ENCODE data around the gene SERINC2.
"Not testable (repeated sequence)": the region's sequence is repeated elsewhere in the genome, so short reads cannot be mapped to it uniquely, and the experiment has no call there.

SERINC2 gene

DNA sequence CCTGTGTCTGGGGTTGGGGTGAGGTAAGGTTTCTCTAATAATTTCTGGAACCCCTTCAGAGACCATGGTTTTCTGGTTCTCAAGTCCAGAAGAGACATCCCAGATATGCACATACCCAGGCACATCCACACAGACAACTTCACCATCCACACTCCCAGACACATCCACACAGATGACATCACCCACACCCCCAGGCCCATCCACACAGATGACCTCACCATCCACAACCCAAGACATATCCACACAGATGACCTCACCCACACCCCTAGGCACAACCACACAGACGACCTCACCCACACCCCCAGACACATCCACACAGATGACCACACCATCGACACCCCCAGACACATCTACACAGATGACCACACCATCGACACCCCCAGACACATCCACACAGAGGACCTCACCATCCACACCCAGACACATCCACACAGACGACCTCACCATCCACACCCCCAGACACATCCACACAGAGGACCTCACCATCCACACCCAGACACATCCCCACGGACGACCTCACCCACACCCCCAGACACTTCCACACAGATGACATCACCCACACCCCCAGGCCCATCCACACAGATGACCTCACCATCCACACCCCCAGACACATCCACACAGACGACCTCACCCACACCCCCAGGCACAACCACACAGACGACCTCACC, 26.3 kb upstream of the SERINC2 start:
- not testable (repeated sequence) for DNase-seq

DNA sequence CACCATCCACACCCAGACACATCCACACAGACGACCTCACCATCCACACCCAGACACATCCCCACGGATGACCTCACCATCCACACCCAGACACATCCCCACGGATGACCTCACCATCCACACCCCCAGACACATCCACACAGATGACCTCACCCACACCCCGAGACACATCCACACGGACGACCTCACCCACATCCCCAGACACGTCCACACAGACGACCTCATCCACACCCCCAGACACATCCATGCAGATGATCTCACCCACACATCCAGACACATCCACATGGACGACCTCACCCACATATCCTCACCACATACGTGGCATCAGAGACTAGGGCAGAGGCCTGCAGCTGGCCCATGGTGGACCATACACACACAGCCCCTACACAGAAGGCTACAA, 25.4 kb upstream of the SERINC2 start:
- no peak for DNase-seq

DNA sequence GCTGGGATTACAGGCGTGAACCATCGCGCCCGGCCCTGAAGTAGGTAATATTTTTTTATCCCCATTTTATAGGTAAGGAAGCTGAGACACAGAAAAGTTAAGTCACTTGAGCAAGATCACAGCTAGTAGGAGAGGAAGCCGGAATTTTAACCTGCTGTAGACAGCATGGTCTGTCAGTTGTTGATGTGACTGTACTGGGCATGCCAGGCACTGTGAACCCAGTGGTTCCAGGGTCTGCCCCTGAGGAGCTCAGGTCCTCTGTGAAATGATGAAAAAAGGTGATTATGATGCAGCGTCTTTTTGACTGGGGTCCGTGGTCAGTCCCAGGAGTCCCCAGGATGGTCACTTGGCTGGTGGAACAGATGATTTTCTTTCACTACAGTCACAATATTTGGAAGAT, 23.4 kb upstream of the SERINC2 start:
- DNase-seq, result no peak

DNA sequence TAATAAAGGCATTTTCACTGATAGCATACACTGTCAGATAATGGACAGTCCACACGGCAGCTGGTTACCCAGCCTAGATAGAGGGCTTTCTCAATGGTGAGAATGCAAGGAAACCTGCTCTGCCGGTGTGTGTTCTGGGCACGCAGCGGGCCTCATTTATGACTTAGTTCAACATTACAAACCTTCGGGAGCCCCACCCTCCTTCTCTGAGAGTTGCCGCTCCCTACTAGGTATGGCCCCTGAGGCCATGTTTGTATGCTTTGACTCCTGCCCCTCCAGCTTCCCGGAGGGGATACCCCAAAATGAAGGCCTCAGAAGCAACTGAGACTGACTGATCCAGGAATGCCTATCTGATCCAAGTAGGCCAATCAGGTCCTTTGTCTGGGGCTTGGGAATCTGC, 22.9 kb upstream of the SERINC2 start:
- DNase-seq, result no peak

- no peak for DNase-seq
These were observed 19.6 kb upstream of the SERINC2 start for GRCh38 chr1:31393463-31393862.

DNA sequence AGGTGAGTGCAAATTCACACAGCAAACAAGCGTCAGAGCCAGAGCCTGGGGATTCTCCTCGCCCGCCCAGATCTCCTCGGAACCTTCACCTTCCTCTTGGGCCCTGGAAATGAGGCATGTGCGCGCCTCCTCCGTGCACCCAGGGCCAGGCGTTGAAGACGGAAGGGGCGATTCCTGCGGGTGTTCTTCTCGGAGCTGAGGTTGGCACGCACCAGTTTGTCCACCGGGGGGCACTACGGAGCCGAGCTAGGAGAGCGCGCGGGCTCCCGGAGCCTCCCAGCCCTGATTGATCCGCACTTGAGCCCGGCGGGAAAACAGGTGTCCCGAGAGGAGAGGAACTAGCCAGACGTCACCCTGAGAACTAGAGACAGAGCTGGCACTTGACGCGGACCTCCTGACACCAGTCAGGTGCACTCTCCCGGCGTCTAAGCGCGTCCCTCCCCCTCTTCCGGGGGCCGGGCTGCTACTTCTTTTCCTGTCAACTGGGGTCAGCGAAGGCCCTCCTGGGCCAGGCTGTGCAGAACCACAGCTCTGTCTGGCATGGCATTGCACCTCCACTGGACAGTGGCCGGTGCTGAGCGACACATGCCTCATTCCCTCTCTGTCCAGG, 18.3 kb upstream of the SERINC2 start:
- peak; percentile 92 for DNase-seq

DNA sequence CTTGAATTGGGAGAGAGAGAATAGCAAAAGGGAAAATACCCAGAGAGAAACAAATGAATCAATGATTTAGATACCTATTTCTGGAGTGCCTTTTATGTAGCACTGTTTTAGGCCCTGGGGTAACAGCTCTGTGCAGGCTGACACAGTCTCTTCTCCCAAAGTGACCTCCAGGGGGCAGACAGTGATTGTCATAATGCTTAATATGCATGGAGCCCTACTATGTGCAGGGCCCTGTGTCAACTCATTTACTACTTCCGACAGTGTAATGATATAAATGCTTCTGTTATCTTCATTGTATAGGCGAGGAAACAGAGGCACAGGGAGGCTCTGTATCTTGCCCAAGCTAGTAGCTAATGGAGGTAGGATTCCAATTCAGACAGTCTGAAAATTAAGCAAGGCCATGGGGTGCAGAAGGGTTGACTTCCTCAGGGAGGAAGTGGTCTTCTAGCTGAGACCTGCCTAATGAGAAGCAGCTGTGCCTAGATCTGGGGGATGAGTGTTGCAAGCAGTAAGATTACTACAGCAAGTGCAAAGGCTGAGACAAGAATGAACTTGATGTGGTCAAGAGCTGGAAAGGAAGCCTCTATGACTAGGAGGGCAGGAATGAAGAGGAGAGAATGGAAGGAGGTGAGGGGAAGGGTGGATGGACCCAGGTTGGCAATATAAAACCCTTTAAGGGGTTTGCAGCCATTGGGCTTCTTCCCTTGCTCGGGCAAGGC, 16.2 kb upstream of the SERINC2 start:
- DNase-seq, result no peak

DNA sequence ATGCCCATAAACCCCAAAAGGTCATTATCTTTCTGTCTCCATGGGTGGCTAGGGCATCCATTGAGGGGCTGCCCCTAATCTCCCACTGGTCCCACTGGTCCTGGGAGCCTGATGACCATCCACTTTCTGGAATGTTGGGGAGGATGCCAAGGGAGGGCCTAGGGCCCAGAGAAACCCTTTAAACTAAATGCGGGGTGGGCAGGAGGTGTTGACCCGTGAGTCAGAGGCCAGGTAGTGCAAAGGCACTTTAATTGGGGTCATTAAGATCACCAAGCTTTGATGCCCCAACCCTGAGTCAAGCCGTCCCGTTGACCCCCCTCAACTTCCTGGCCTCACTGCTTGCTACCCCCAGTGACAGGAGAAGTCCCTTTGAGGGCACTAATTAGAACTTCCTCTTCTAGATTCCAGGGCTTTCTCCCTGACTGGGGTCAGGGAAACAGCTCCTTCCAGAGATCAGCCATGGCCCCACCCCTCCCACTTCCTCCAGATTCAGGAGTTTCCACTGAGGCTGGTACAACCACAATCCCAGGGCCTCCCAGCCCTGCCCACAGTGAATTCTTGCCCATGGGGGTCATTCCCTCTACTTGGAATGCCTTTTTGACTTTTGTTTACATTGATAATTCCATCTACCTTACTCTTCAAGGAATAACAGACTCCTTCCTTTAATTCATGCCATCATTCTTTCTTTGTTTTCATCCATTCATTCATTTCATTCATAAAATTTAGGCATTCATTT, 15.5 kb upstream of the SERINC2 start:
- no peak for DNase-seq

- no peak for DNase-seq
These were observed 14.8 kb upstream of the SERINC2 start for GRCh38 chr1:31398246-31398645.

DNA sequence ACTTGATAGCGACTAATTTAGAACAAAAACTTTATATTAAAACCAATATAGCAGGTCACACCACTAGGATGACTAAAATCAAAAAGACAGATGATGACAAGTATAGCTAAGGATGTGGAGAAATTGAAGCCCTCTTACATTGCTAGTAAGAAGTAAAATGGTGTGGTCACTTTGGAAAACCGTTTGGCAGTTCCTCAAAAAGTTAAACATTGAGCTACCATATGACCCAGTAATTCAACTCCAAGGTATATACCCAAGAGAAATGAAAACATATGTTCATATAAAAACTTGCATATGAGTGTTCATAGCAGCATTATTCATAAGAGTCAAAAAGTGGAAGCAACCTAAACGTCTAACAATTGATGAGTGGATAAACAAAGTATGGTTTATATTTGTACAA, 13.0 kb upstream of the SERINC2 start:
- DNase-seq, result no peak

- DNase-seq, result no peak
These were observed 12.6 kb upstream of the SERINC2 start for GRCh38 chr1:31400393-31400792.

GRCh38 chr1:31401241-31401640, 11.8 kb upstream of the SERINC2 start:
- no peak for DNase-seq

DNA sequence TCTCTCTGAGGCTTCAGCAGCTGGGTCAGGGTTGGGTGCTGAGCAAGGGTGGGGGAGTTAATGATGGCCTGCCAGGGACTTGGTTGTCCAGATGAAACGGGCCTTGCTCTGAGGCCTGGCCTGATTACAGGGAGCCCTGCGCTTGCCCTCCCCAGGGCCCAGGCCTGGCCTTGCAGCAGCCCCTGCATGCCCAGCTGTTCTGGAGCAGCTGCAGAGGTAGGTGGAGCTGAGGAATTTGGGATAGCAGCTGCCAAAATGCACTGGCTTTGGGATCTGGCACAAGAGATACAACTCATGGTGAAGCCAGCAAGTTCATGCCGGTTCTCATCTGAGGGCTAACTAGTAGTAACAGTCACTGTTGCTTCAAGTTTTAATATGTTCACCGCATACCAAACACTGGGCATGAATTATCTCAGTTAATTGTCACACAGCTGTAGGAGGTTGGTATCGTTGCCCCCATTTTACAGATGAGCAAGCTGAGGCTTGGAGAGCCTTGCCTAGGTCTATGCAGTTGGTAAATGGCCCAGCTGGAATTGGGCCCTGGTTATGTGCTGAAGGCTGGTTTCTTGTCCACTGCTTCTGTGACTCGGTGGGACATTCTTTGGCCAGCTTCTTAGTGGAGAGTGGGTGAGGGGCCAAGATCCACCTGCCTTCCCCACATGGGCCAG, 7.3 kb upstream of the SERINC2 start:
- no peak for DNase-seq

- DNase-seq, result no peak
These were observed 5.9 kb upstream of the SERINC2 start for GRCh38 chr1:31407029-31407626.

GRCh38 chr1:31408788-31409318, 4.2 kb upstream of the SERINC2 start:
- DNase-seq, result no peak

GRCh38 chr1:31409946-31410858, 2.8 kb upstream of the SERINC2 start:
- DNase-seq, result no peak

GRCh38 chr1:31410871-31411270, 2.1 kb upstream of the SERINC2 start:
- no peak for DNase-seq

GRCh38 chr1:31412205-31412604, 808 bp upstream of the SERINC2 start:
- no peak for DNase-seq

DNA sequence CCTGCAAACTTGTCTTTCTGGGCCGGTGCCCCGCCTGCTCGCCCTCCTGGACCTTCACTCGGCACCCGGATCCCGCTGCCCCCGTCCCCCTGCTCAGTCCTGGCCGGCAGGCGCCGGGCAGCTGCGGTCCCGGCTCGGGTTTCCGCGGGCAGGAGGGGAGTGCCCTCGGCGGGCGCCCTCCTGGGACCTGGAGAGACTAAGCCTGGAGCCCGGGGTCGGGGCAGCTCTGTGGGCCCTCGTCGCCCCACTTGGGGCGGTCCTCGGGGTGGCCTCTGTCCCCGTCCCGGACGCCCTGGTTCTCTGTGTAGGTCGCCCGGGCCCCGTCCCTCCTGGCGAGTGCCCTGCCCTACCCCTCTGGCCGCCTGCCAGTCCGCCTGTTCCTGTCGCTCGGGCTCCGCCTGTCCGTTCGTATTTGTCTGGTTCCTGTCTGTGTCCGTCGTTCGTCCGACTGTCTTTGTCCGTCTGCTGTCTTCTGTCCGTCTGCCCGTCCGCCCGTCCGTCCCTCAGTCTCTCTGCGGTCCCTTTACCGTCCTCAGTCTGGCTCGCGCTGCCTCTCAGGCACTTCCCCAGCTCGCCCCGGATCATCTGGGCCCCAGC, 490 bp downstream of the SERINC2 start:
- DNase-seq, result no peak

- DNase-seq, result no peak
These were observed 2.0 kb downstream of the SERINC2 start for GRCh38 chr1:31414980-31415370.

GRCh38 chr1:31415658-31416057, 2.6 kb downstream of the SERINC2 start:
- DNase-seq, result no peak

Measured in NCI-H510A (cell line).